Uterus (tissue), 4 donors: ENCODE data around the gene OTULINL. TPM values are rescaled to one million over a fixed set of nuclear protein-coding genes. Genes with fewer than 3 reads are reported as not detected.

Experiments used
- DNase-seq, 2 donors: peaks; one replicate each; pipeline ENCODE4 v3.0.0-alpha.2; 2019 to 2020
- H3K27ac ChIP-seq, 2 donors: fragments of 200-600 bp; sonication (generic); 1 replicate in 1 of 2; 2 replicates in 1 of 2; pipeline ENCODE4 v1.5.1; 2016 to 2018
- H3K27me3 ChIP-seq, 2 donors: fragments of 200-600 bp; sonication (generic); one replicate each; pipeline ENCODE4 v1.5.1; 2018 to 2019; ENCODE audit warnings: control low read depth in 1 of 2
- H3K36me3 ChIP-seq, 2 donors: fragments of 200-600 bp; sonication (generic); one replicate each; pipeline ENCODE4 v1.5.1; 2019; ENCODE audit warnings: control low read depth in 1 of 2
- H3K4me1 ChIP-seq, 2 donors: fragments of 200-600 bp; sonication (generic); one replicate each; pipeline ENCODE4 v1.5.1; 2018 to 2019; ENCODE audit warnings: control low read depth in 1 of 2
- H3K4me3 ChIP-seq, 2 donors: fragments of 200-600 bp; sonication (generic); 1 replicate in 1 of 2; 2 replicates in 1 of 2; pipeline ENCODE4 v1.5.1; 2018 to 2019; ENCODE audit warnings: mild to moderate bottlenecking in 1 of 2
- H3K9me3 ChIP-seq, 2 donors: fragments of 200-600 bp; sonication (generic); one replicate each; pipeline ENCODE4 v1.5.1; 2019; ENCODE audit warnings: control low read depth in 1 of 2
- CTCF ChIP-seq, 4 experiments: fragments of 200-600 bp in 2 of 4; fragments of 450-650 bp in 2 of 4; sonication (generic) in 2 of 4; IDR thresholded peaks; one replicate each; pipeline ENCODE4 v1.5.1; 2016 to 2019; ENCODE audit warnings: antibody characterized with exemption in 4 of 4, mild to moderate bottlenecking in 2 of 4, moderate library complexity in 1 of 4
- POLR2A ChIP-seq, 2 donors: fragments of 450-650 bp; IDR thresholded peaks; one replicate each; pipeline ENCODE4 v1.6.1; 2016; ENCODE audit warnings: antibody characterized with exemption in 2 of 2, mild to moderate bottlenecking in 1 of 2, moderate library complexity in 1 of 2
- intact Hi-C: fragments of 100-400 bp; cut with DNase I; formaldehyde crosslinking; loops from one replicate; pipeline ENCODE4 v1.15.1; 2023; ENCODE audit warnings: low total_unique reads
- total RNA-seq, 4 donors: library from RNA; depleted of rRNA in 3 of 4; stranded (reverse); fragments of >200 nt in 3 of 4; gene quantifications; one replicate each; pipeline versions ENCODE4 v1.1.0 to v1.2.4, GENCODE V29; 2014 to 2023
- donor health status: DM: yes; HTN: yes; CAD: no.

Gene OTULINL
- total RNA-seq, 4 donors from 2014 or later = 1.0 to 16.1 (median 3.8) TPM

- Histone ChIP-seq H3K27ac (no peak overlapping the region), H3K27me3 (no peaks in the 10 kb centered on the region), H3K4me3 (no peak overlapping the region), H3K36me3 (no peaks in the 10 kb centered on the region), H3K9me3 (no peaks in the 10 kb centered on the region), H3K4me1 (no peaks in the 10 kb centered on the region)
- DNase-seq = no peak
- intact Hi-C loops = no loop called here
- no peak for TF ChIP-seq CTCF (IDR thresholded peaks at IDR 0.05)
- TF ChIP-seq POLR2A (IDR thresholded peaks at IDR 0.05) = no peak
Observed at GRCh38 chr5:14588145-14588544, 6.6 kb downstream of the OTULINL start.

- no peak for TF ChIP-seq CTCF (IDR thresholded peaks at IDR 0.05)
- TF ChIP-seq POLR2A (IDR thresholded peaks at IDR 0.05) = no peak
- no peak for DNase-seq
- intact Hi-C loops = no loop called here
Observed at GRCh38 chr5:14588758-14589543, 7.4 kb downstream of the OTULINL start.

GRCh38 chr5:14590949-14591348, 9.4 kb downstream of the OTULINL start:
- no peaks in the 10 kb centered on the region for H3K27me3 ChIP-seq
- no peak overlapping the region for H3K4me3 ChIP-seq
- H3K4me1 ChIP-seq = no peaks in the 10 kb centered on the region
- H3K9me3 ChIP-seq = no peaks in the 10 kb centered on the region
- DNase-seq = no peak
- TF ChIP-seq POLR2A (IDR thresholded peaks at IDR 0.05) (no peak), CTCF (IDR thresholded peaks at IDR 0.05) (no peak)
- H3K36me3 ChIP-seq = no peaks in the 10 kb centered on the region
- no peak overlapping the region for H3K27ac ChIP-seq
- intact Hi-C loops = no loop called here

More at GRCh38 chr5:14588758-14589543, 7.4 kb downstream of the OTULINL start:
- no peaks in the 10 kb centered on the region for H3K27me3 ChIP-seq
- H3K27ac ChIP-seq = no peak overlapping the region
- no peaks in the 10 kb centered on the region for H3K4me1 ChIP-seq
- no peaks in the 10 kb centered on the region for H3K36me3 ChIP-seq
- H3K4me3 ChIP-seq = no peak overlapping the region
- no peaks in the 10 kb centered on the region for H3K9me3 ChIP-seq

GRCh38 chr5:14591548-14591947, 10.0 kb downstream of the OTULINL start:
- TF ChIP-seq POLR2A (IDR thresholded peaks at IDR 0.05) (no peak), CTCF (IDR thresholded peaks at IDR 0.05) (no peak)
- H3K27me3 ChIP-seq = no peaks in the 10 kb centered on the region
- H3K36me3 ChIP-seq = no peaks in the 10 kb centered on the region
- intact Hi-C loops = no loop called here
- H3K9me3 ChIP-seq = no peaks in the 10 kb centered on the region
- H3K4me3 ChIP-seq = no peak overlapping the region
- DNase-seq = no peak
- H3K27ac ChIP-seq = no peak overlapping the region
- no peaks in the 10 kb centered on the region for H3K4me1 ChIP-seq

GRCh38 chr5:14593326-14594021, 11.9 kb downstream of the OTULINL start:
- TF ChIP-seq CTCF (IDR thresholded peaks at IDR 0.05) (no peak), POLR2A (IDR thresholded peaks at IDR 0.05) (no peak)
- Histone ChIP-seq H3K27me3 (no peaks in the 10 kb centered on the region), H3K9me3 (no peaks in the 10 kb centered on the region), H3K27ac (no peak overlapping the region), H3K4me1 (no peaks in the 10 kb centered on the region), H3K36me3 (no peaks in the 10 kb centered on the region), H3K4me3 (no peak overlapping the region)
- DNase-seq = no peak
- intact Hi-C loops = no loop called here
